Lower lobe of right lung (tissue), 2 donors: ENCODE measurements around the gene SECTM1. TPM values are rescaled to one million over a fixed set of nuclear protein-coding genes. Genes with fewer than 3 reads are reported as not detected.

ENCODE experiments used
- ATAC-seq, 2 donors: fragments of 200-7000 bp; cut with Tn5 transposase; one replicate each; pipeline ENCODE4 v1.9.1; 2020 to 2022; ENCODE audit warnings: mild to moderate bottlenecking in 2 of 2, moderate library complexity in 2 of 2
- DNase-seq: peaks from one replicate; pipeline ENCODE4 v3.0.0-alpha.2; 2020
- H3K27ac ChIP-seq: fragments of 200-600 bp; one replicate; pipeline ENCODE4 v1.8.0; 2022
- H3K27me3 ChIP-seq: fragments of 200-600 bp; one replicate; pipeline ENCODE4 v1.8.0; 2022; ENCODE audit warnings: low read depth
- H3K36me3 ChIP-seq: fragments of 200-600 bp; one replicate; pipeline ENCODE4 v1.8.0; 2022; ENCODE audit warnings: mild to moderate bottlenecking
- H3K4me1 ChIP-seq: fragments of 200-600 bp; one replicate; pipeline ENCODE4 v1.8.0; 2022
- H3K4me3 ChIP-seq: fragments of 200-600 bp; one replicate; pipeline ENCODE4 v1.8.0; 2022; ENCODE audit warnings: mild to moderate bottlenecking
- H3K9me3 ChIP-seq: fragments of 200-600 bp; one replicate; pipeline ENCODE4 v1.8.0; 2022
- CTCF ChIP-seq: fragments of 200-600 bp; IDR thresholded peaks from one replicate; pipeline ENCODE4 v1.8.0; 2022; ENCODE audit warnings: antibody characterized with exemption, mild to moderate bottlenecking
- intact Hi-C: fragments of 100-400 bp; cut with DNase I; formaldehyde crosslinking; loops from one replicate; pipeline ENCODE4 v1.11.0; 2022
- total RNA-seq: library from RNA; stranded (reverse); fragmentation: NEBNext Ultra II Directional; extraction: Animal tissue kit (Norgen Biotek cat#: 25700); gene quantifications from one replicate; pipeline ENCODE4 v1.2.1, GENCODE V29; 2021
- donor health status: DM: no; HTN: yes; CAD: no; lungs with severe emphysema.

SECTM1 gene
- total RNA-seq, 1 donor from 2014 or later, result 44.5 TPM

DNA sequence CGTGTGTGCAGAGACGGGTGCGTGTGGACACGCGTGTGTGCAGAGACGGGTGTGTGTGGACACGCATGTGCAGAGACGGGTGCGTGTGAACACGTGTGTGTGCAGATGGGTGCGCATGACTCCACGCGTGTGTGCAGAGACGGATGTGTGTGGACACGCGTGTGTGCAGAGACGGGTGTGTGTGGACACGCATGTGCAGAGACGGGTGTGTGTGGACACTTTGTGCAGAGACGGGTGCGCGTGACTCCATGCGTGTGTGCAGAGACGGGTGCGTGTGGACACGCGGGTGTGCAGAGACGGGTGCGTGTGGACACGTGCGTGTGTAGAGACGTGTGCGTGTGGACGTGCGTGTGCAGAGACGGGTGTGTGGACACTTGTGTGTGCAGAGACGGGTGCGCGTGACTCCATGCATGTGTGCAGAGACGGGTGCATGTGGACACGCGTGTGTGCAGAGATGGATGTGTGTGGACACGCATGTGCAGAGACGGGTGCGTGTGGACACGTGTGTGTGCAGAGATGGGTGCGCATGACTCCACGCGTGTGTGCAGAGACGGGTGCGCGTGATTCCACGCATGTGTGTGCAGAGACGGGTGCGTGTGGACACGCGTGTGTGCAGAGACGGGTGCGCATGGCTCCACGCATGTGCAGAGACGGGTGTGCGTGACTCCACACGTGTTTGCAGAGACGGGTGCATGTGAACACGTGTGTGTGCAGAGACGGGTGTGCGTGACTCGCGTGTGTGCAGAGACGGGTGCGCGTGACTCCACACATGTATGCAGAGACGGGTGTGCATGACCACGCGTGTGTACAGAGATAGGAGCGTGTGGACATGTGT is 14.6 kb downstream of the SECTM1 start:
- H3K4me1 ChIP-seq, result peaks cover 20% of the 10 kb centered on the region
- no peak for DNase-seq
- no peaks in the 10 kb centered on the region for H3K9me3 ChIP-seq
- ATAC-seq, result no peak
- H3K27ac ChIP-seq, result no peak overlapping the region
- no peak overlapping the region for H3K4me3 ChIP-seq
- H3K27me3 ChIP-seq, result peaks cover 22% of the 10 kb centered on the region
- intact Hi-C loops, result no loop called here
- TF ChIP-seq CTCF, result no peak
- no peaks in the 10 kb centered on the region for H3K36me3 ChIP-seq

DNA sequence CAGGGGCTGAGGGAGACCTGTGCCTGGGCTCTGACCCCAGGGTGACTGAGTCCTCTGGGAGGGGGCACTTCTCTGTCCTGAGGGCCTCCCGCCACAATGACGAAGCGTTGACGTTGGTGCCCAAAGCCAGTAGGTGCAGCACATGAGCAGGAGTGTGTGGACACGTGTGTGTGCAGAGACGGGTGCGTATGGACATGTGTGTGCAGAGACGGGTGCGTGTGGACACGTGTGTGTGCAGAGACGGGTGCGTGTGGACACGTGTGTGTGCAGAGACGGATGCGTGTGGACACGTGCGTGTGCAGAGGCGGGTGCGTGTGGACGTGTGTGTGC is 15.4 kb downstream of the SECTM1 start:
- H3K4me3 ChIP-seq, result no peak overlapping the region
- no peaks in the 10 kb centered on the region for H3K9me3 ChIP-seq
- H3K36me3 ChIP-seq, result no peaks in the 10 kb centered on the region
- ATAC-seq (no peak), DNase-seq (no peak)
- H3K4me1 ChIP-seq, result peaks cover 20% of the 10 kb centered on the region
- no peak overlapping the region for H3K27ac ChIP-seq
- no peak for TF ChIP-seq CTCF
- H3K27me3 ChIP-seq, result peaks cover 25% of the 10 kb centered on the region
- intact Hi-C loops, result no loop called here

DNA sequence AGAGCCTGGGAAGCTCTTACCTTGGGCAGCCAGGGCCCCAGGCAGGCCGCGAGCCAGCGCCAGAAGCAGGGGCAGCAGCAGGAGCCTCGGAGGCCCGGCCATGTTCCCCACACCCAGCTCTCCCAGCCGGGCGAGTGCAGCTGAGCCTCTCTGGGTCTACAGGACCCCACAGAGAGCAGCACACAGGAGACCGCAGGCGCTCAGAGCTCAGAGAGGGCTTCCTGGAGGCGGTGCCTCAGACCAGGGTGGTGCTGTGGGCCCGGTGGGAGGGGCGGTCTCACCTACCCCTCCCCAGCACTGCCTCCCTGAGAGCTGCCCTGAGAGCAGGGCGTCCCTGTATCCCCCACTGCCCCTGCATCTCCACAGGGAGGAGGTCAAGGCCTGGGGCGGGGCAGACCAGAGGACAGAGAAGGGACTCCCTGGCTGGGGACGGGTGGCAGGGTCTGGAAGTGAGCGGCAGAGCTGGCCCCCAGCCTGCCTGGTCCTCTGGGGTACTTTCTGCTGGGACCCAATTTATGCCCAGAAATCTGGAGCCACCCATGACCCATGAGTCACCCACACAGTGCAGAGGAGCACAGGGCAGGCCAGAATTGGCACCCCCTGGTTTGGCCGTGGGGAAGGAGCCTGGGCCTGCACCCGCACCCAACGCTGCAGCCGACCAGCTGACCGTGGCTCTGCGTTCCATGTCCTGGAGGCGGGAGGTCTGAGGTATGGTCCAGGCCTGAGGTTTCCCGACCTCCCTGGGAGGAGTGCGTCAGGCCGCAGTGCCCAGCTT is 16.0 kb downstream of the SECTM1 start, which contains the start of gene CD7:
TSS of gene CD7 (minus strand) at position 215 of the 775 bp plus-strand sequence. CDS start at position 102, 113 bp downstream.
- ATAC-seq (peak in 1 of 2 donors; percentile 21), DNase-seq (no peak)
- Histone ChIP-seq H3K9me3 (no peaks in the 10 kb centered on the region), H3K4me1 (peaks cover 20% of the 10 kb centered on the region), H3K36me3 (no peaks in the 10 kb centered on the region), H3K27ac (no peak within 1 kb of the TSS), H3K27me3 (peaks cover 25% of the 10 kb centered on the region), H3K4me3 (peak within 1 kb of the TSS; percentile 37)
- intact Hi-C loops, result no loop called here
- no peak for TF ChIP-seq CTCF

DNA sequence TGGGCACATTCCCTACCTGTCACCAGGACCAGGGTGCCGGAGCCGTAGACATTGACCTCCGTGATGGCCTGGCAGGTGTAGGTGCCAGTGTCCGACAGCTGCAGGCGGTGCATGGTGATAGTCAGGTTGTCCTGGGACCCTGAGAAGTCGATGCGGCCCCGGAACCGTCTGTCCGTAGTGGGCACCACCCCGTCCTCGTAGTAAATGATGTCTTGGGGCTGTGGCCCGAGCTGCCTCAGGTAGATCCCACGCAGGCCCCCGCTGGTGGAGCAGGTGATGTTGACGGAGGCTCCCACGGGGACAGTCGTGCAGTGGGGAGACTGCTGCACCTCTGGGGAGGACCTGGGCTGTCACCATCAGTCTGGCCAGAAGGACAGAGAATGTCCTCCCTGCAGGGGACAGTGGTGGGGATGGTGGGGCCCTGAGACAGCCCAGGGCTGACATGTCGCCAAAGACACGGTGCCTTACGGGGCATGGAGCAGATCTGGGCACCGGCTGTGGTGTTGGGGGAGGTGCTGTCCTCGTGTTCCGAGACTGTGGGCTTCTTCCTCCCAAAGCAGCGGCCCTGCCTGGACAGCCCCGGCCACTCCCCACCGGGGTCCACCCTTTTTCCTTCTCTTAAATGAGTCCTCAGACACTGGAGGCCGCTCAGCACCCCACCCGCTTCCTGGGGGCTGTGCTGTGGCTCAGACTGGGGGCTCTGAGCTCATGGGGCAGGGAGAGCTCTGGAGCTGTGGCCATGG is 16.7 kb downstream of the SECTM1 start:
- intact Hi-C loops, result no loop called here
- TF ChIP-seq CTCF, result no peak
- Histone ChIP-seq H3K27ac (no peak overlapping the region), H3K36me3 (no peaks in the 10 kb centered on the region), H3K9me3 (no peaks in the 10 kb centered on the region), H3K27me3 (peaks cover 25% of the 10 kb centered on the region), H3K4me1 (peaks cover 20% of the 10 kb centered on the region), H3K4me3 (peak overlapping the region; percentile 37)
- DNase-seq (no peak), ATAC-seq (no peak)

DNA sequence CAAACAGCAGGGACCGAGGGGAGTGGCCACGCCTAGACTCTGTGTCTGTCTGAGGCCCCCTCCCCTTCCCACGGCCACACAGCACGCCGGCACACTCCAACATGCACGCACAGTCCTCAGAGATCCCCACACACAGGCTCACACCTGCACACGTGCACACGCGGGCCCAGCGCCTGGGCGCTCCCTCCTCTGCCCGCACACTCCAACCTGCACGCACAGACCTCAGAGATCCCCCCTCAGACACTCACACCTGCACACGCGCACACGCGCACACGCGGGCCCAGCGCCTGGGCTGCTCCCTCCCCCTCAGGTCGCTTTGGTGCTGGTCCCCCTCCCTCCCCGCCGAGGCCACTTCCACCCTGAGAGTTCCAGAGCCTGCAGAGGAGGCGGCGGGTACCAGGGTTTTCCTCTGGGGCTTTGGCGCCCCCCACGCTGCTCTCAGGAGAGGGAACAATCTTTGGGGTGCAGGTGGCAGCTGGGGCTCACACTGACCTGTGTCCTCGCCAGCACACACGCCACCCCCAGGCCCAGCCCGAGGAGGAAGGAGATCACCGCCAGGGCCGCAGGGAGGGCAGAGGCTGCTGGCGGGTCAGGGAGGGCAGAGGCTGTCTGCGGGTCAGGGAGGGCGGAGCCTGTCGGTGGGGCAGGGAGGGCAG is 17.7 kb downstream of the SECTM1 start:
- H3K27ac ChIP-seq, result no peak overlapping the region
- no peak for DNase-seq
- H3K4me3 ChIP-seq, result peak overlapping the region; percentile 37
- no peak for TF ChIP-seq CTCF
- no peaks in the 10 kb centered on the region for H3K36me3 ChIP-seq
- peak; percentile 45 to 47 for ATAC-seq
- H3K27me3 ChIP-seq, result peaks cover 33% of the 10 kb centered on the region
- H3K9me3 ChIP-seq, result no peaks in the 10 kb centered on the region
- peaks cover 13% of the 10 kb centered on the region for H3K4me1 ChIP-seq
- intact Hi-C loops, result no loop called here
